SK-N-MC (cell line): ENCODE measurements around the gene FAM204A.

Experiments
- EZH2 ChIP-seq: fragments of 200-600 bp; sonication (generic); IDR thresholded peaks from one replicate; pipeline ENCODE4 v1.6.1; 2017; ENCODE audit warnings: antibody characterized with exemption
- POLR2AphosphoS5 ChIP-seq: IDR thresholded peaks from 2 replicates; pipeline ENCODE4 v1.6.1; 2012; ENCODE audit warnings: mild to moderate bottlenecking, low read depth, low read length, borderline replicate concordance

- TF ChIP-seq EZH2 (no peak), POLR2AphosphoS5 (no peak)
Observed at GRCh38 chr10:118301211-118301610, 40.9 kb downstream of the FAM204A start.
